GM12873 (cell line): ENCODE data around the gene C1RL.

Experiments used
- TF ChIP-seq, protein P1 (sequence below): IDR thresholded peaks from 2 replicates; pipeline ENCODE4 v1.5.1; 2012; ENCODE audit warnings: low read depth, mild to moderate bottlenecking, moderate library complexity, low read length, control low read depth; ENCODE audit not compliant: insufficient read depth; ENCODE audit errors: missing control alignments

C1RL gene

DNA sequence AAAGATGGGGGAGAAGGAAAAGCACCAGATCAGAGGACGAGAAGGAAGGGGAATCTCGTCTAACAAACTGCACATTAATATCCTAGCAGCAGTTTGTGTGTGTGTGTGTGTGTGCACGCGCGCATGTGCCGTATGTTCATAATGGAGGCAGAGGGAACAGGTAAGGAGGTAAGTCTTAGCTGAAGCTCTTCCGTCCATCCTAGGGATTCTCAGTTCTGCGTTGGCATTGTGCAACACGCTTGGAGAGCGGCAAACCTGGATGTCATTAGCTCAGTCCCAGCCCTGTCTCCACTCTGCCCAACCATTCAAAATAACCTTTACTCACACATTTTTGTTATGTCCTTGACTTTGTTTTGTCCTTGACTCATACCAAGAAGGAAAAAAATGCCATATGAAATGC lies 15.1 kb downstream of the C1RL start:
- TF ChIP-seq, protein P1, sequence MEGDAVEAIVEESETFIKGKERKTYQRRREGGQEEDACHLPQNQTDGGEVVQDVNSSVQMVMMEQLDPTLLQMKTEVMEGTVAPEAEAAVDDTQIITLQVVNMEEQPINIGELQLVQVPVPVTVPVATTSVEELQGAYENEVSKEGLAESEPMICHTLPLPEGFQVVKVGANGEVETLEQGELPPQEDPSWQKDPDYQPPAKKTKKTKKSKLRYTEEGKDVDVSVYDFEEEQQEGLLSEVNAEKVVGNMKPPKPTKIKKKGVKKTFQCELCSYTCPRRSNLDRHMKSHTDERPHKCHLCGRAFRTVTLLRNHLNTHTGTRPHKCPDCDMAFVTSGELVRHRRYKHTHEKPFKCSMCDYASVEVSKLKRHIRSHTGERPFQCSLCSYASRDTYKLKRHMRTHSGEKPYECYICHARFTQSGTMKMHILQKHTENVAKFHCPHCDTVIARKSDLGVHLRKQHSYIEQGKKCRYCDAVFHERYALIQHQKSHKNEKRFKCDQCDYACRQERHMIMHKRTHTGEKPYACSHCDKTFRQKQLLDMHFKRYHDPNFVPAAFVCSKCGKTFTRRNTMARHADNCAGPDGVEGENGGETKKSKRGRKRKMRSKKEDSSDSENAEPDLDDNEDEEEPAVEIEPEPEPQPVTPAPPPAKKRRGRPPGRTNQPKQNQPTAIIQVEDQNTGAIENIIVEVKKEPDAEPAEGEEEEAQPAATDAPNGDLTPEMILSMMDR = no peak

DNA sequence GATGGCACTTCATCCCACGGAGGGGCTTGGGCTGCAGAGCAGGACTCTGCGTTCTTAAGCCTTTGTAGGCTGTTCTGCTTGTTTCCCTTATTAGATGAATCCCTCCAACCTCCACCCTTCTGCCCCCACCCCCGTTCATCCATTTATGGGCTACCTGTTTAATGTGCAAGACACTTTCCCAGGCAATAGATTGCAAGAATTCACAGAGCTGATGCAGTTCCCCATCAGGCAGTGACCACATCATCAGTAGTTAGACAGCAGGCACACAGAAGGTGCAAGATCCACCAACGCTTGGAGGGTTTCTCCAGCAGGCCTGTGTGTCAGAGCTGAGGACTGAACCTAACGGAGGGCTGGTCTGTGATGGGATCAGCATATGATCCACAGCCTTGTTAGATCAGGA lies 15.5 kb downstream of the C1RL start:
- TF ChIP-seq, protein P1 = no peak

DNA sequence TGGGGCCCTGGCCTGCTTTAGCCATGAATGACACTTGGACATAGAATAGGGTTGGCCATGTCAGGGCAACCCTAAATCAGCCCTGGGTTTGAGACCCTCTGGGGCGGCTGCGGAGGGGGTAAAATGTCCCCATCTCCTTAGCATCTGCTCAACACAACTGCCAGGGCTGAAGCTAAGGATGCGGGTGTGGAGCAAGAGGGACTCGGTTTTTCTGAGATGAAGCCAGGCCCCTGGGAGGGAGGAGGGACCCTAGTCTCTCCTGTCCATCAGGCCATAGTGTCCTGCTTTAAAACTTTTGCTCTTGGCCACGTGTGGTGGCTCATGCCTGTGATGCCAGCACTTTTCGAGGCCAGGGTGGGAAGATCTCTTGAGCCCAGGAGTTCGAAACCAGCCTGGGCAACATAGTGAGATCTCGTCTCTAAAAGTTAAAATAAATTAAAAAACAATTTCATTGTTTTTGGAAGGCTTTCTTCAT lies 16.0 kb downstream of the C1RL start:
- TF ChIP-seq, protein P1 = no peak

DNA sequence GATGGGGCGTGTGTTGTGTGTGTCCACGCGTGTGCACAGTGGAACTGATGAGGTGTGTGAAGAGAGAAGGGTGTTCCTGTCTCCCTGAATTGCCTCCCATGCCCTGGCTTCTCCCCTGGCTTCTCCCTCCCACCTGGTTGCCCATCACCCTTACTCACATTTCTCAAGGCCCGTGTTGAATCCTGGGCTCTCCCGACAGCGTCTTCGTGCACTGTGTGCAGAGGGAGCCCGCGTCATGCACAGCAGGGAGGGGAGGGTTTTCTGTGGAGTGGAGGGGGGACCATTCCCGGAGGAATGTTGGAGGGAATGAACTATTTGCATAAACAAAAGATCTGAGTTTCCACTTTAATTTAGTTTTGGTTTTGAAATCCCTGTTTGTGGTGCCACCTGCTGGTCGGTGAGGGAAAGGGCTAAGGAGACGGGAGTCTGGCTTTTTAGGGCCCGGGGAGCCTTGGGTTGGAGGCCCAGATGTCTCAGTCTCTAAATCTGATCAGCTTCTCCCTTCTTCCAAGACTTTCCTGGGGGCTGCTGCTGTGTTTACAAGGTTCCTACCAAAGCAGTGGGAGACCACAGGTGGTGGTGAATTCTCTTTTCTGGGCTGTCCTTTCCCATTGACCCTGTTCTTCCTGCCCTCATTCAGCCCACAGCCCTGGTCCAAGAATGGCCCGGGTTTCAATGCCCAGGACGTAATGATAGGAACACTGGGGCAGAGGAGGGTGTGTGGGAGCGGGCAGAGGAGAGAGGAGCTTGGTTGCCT lies 16.6 kb downstream of the C1RL start, which contains the start of gene C1R:
Gene C1R (minus strand): TSS at position 217 of the 757 bp plus-strand sequence. CDS start 57 bp downstream, at position 160.
- TF ChIP-seq, protein P1 = peak; percentile 83

DNA sequence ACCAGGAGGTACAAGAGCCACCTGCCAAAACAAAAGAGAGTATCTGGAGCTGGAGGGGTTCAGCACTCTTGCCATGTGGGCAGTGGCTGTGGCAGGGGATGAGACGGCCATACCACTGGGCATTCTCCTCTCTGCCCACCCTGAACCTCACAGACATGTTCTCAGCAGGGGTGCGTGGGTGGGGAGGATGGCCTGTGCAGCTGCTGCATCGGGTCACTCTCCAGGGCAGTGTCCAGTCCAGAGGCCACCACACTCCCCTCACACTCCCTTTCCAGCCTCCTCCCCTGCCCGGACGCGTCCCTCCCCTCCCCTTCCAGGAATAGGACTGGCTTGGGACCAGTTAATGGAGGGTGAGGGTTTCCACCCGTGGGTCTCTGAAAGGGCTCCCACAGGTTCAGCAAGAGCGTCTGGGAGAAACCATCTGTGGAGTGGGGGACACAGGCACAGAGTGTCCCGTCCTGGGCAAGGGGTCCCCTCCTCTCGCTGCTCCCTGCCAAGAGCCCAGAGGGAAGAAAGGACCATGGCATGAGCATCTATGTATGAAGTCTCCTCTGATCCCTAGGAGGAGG lies 17.3 kb downstream of the C1RL start:
- TF ChIP-seq, protein P1 = no peak

DNA sequence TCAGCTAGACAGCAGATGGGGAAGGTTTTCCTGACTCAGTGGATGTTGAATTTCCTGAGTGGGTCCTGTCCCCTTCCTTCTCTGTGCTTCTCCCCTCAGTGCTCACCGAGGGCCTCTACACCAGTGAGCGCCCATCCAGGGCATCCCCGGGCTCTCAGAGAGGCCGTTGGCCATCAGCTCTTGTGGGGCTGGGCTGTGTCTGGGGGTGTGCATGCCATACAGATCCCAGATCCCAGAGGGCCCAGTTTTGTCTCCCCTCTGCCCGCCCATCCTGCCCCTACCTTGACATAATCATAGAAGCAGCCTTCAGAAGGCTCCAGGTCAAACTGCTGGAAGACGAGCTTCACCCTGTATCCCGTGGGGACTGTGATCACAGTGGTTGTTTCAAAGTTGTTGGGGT lies 17.8 kb downstream of the C1RL start:
- TF ChIP-seq, protein P1 = no peak

DNA sequence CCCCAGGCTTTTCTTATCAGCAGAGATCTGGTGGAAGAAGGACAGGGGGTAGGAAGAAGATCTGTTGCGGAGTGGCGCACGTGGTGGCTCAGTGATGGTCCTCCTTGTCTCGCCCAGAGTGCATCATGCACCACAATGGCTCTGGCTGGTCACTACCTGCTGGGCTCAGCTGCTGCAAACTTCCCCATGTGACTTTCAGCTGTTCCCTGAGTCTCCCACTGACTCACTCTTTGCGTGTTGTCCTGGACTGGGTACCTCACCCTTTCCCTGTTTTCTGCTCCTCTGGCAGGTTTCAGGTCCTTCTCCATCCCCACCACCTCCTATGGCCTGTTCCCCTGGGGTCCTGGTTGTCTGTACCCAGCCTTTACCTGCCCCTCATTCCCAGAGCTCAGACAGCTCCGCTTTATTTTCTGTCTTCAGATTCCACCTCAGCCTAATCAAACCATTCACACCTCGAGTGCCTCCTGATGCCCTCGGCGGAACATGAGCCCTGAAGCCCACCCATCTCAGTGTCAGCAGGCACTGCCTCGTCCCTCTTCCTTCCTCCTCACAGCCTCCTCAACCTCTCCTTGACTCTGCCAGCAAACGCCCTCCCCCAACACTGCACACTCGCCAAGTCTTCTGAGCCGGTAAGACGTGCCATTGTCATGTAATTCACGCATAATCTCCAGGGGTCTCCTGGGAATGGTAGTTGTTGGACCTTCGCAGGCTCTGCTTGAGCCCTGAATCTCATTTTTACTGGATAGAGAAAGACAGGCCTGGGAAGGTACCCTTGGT lies 18.6 kb downstream of the C1RL start:
- TF ChIP-seq, protein P1 = no peak
